ENCODE measurements around the gene SUMO3. TPM values are rescaled to one million over a fixed set of nuclear protein-coding genes. Genes with fewer than 3 reads are reported as not detected.

Gene SUMO3
- total and polyA plus RNA-seq, 2 of the 4 experiments (the other 2 are of a cell fraction), result 64.9 to 101 TPM

GRCh38 chr21:44857127-44857892 lies 39.4 kb upstream of the SUMO3 start:
- Histone ChIP-seq H2AK5ac (ENCODE audit: low read depth, low read length) (no peak overlapping the region), H3K79me1 (ENCODE audit: low read depth in 1 of 2, low read length in 2 of 2) (peaks cover 57 to 85% of the 10 kb centered on the region in 2 experiments), H3K18ac (ENCODE audit: low read depth, low read length) (no peak overlapping the region), H2AK9ac (replicated peaks; ENCODE audit: low read depth, low read length, poor library complexity) (no peak overlapping the region), H3K9me3 (ENCODE audit: control insufficient read depth, insufficient read depth, low read length) (no peaks in the 10 kb centered on the region), H4K5ac (ENCODE audit: low read depth, low read length) (no peak overlapping the region), H2AFZ (replicated peaks; ENCODE audit: low read length, poor library complexity) (no peak overlapping the region), H2BK20ac (ENCODE audit: low read depth, low read length) (no peak overlapping the region), H2BK120ac (ENCODE audit: low read depth, low read length) (no peak overlapping the region), H3K4me1 (ENCODE audit: control insufficient read depth, insufficient read depth, low read length) (no peaks in the 10 kb centered on the region), H3K9ac (ENCODE audit: low read depth, low read length) (no peak overlapping the region), H3K56ac (ENCODE audit: extremely low read depth, insufficient read depth, low read length) (no peak overlapping the region), H3K23ac (ENCODE audit: low read depth, low read length) (no peak overlapping the region), H3K14ac (replicated peaks; ENCODE audit: low read depth, low read length) (no peak overlapping the region), H4K91ac (ENCODE audit: insufficient read depth, low read depth, low read length) (no peak overlapping the region), H3K4me2 (ENCODE audit: low read depth, low read length) (no peak overlapping the region), H2BK15ac (ENCODE audit: low read depth, low read length) (no peak overlapping the region), H4K8ac (ENCODE audit: low read depth in 2 of 2, low read length in 2 of 2) (no peak overlapping the region), H3K4ac (ENCODE audit: low read depth, low read length) (no peak overlapping the region), H3K9me1 (ENCODE audit: insufficient read depth, low read length) (peaks cover 15% of the 10 kb centered on the region), H4K20me1 (ENCODE audit: insufficient read depth, low read length) (peaks cover 85% of the 10 kb centered on the region), H3K4me3 (ENCODE audit: insufficient read depth, low read depth, low read length) (no peak overlapping the region), H3K36me3 (ENCODE audit: control insufficient read depth, insufficient read depth, low read length) (peaks cover 70% of the 10 kb centered on the region), H3K27me3 (ENCODE audit: control insufficient read depth, insufficient read depth, low read length) (no peaks in the 10 kb centered on the region), H3K27ac (ENCODE audit: insufficient read depth, low read length) (no peak overlapping the region), H2BK5ac (ENCODE audit: low read depth, low read length, poor library complexity, severe bottlenecking) (no peak overlapping the region)
- ChIA-PET CTCF (no interaction called here), POLR2A (ENCODE audit: unreplicated experiment) (no interaction called here)
- ATAC-seq (ENCODE audit: low read depth), result no peak
- dilution Hi-C loops (cut with HindIII; ENCODE audit: low sequenced_read_pairs, unreplicated experiment), result no loop called here
- in situ Hi-C loops (cut with MboI; ENCODE audit: low sequenced_read_pairs), result no loop called here
- BruUV-seq (replicated peaks), result no TSS peak
- 100% methylated on average over 1 of the region's 16 CpGs; no CpG with 5 or more reads in 1 of the 2 experiments for WGBS, 2 experiments (ENCODE audit: extremely low coverage in 2 of 2, insufficient read length in 1 of 2)
- intact Hi-C loops (cut with micrococcal nuclease), result no loop called here
- DNase-seq, result no peak
- TF ChIP-seq NFE2L2 (IDR thresholded peaks at IDR 0.05; ENCODE audit: low read depth, low read length) (no peak), BHLHE40 (IDR thresholded peaks at IDR 0.05; ENCODE audit: low read depth, low read length) (no peak), ELK1 (IDR thresholded peaks at IDR 0.05; ENCODE audit: borderline replicate concordance, low read depth, low read length) (no peak)

Measured in IMR-90 (cell line).